ENCODE measurements around the gene POLN. TPM values are rescaled to one million over a fixed set of nuclear protein-coding genes. Genes with fewer than 3 reads are reported as not detected.

POLN gene
- total RNA-seq, 4 donors from 2014 or later, result 0.91 to 8.0 (median 1.2) TPM

DNA sequence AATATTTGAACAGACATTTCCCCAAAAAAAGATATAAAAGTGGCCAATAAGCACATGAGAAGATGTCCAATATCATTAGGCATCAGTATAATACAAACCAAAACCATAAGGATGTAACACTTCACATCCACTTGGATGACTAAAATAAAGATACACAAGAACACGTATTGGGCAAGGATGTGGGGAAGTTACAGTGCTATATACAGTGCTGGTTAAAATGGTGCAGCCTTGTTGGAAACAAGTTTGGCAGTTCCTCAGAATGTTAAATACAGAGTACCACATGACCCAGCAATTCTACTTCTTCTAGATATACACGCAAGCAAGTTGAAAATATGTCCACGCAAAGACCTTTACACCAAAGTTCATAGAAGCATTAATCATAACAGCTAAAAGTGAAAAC, 58.9 kb downstream of the POLN start:
- Histone ChIP-seq H3K27me3 (no peaks in the 10 kb centered on the region), H3K9me3 (no peaks in the 10 kb centered on the region), H3K36me3 (no peaks in the 10 kb centered on the region), H3K4me1 (no peaks in the 10 kb centered on the region), H3K27ac (no peak overlapping the region), H3K4me3 (no peak overlapping the region)
- WGBS, result 93% methylated on average over 3 of the region's 3 CpGs
- TF ChIP-seq EP300 (IDR thresholded peaks at IDR 0.05) (no peak), CTCF (IDR thresholded peaks at IDR 0.05) (no peak), POLR2AphosphoS5 (IDR thresholded peaks at IDR 0.05) (no peak), POLR2A (IDR thresholded peaks at IDR 0.05) (no peak)
- no peak for DNase-seq (ENCODE audit: low spot score in 2 of 2)

DNA sequence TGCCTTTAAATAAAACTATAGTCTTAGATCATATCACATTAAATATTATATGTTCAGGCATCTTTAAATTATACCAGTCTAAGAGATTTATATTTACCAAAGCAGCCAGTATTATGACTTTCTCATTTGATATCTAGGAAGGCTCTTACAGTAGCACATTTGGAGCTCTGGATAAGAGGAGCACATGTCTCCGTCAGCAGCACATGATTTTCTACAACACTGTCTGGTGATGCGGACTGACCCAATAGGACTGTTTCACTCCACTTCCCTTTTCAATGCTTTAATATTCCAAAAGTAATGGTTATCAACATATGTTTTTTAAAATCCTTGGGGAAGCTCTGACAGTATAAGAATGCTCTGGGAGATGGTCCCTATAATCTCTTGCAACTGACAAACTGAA, 61.5 kb downstream of the POLN start:
- DNase-seq (ENCODE audit: low spot score in 2 of 2), result no peak
- H3K9me3 ChIP-seq, result no peaks in the 10 kb centered on the region
- WGBS, result 92% methylated on average over 2 of the region's 2 CpGs
- no peak overlapping the region for H3K27ac ChIP-seq
- no peaks in the 10 kb centered on the region for H3K27me3 ChIP-seq
- no peaks in the 10 kb centered on the region for H3K4me1 ChIP-seq
- no peak overlapping the region for H3K4me3 ChIP-seq
- no peak for TF ChIP-seq POLR2A (IDR thresholded peaks at IDR 0.05)
- H3K36me3 ChIP-seq, result no peaks in the 10 kb centered on the region

DNA sequence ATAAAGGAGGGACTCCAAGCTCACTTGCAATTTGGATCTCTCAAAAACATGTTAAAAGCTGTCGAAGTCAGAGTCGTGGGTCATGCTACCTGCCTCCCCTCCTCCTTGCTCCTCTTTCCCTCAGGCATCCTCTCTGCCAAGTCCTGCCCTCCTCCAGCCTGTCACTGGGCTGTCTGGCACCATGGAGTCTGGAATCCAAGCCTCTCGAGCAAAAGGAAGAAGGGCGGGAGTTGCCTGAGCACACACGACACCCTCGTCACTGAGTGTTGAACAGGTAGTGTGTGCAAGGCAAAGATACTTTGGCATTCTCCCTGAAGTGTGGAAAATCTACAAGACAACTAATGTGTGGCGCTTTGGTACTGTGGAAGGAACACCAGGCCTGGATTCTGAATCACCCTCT, 62.2 kb downstream of the POLN start:
- Histone ChIP-seq H3K4me1 (no peaks in the 10 kb centered on the region), H3K27ac (no peak overlapping the region), H3K9me3 (no peaks in the 10 kb centered on the region), H3K4me3 (no peak overlapping the region), H3K27me3 (no peaks in the 10 kb centered on the region), H3K36me3 (no peaks in the 10 kb centered on the region)
- 76% methylated on average over 7 of the region's 7 CpGs for WGBS
- TF ChIP-seq CTCF (IDR thresholded peaks at IDR 0.05) (no peak), POLR2A (IDR thresholded peaks at IDR 0.05) (no peak), EP300 (IDR thresholded peaks at IDR 0.05) (no peak), POLR2AphosphoS5 (IDR thresholded peaks at IDR 0.05) (no peak)
- DNase-seq (ENCODE audit: low spot score in 2 of 2), result no peak

GRCh38 chr4:2178986-2179385, 62.9 kb downstream of the POLN start:
- WGBS, result 80% methylated on average over 1 of the region's 1 CpG
- no peak overlapping the region for H3K4me3 ChIP-seq
- H3K27ac ChIP-seq, result no peak overlapping the region
- DNase-seq (ENCODE audit: low spot score in 2 of 2), result no peak
- no peaks in the 10 kb centered on the region for H3K4me1 ChIP-seq
- H3K9me3 ChIP-seq, result no peaks in the 10 kb centered on the region
- TF ChIP-seq EP300 (IDR thresholded peaks at IDR 0.05) (no peak), POLR2A (IDR thresholded peaks at IDR 0.05) (no peak), POLR2AphosphoS5 (IDR thresholded peaks at IDR 0.05) (no peak), CTCF (IDR thresholded peaks at IDR 0.05) (no peak)
- H3K36me3 ChIP-seq, result no peaks in the 10 kb centered on the region
- H3K27me3 ChIP-seq, result no peaks in the 10 kb centered on the region

GRCh38 chr4:2177443-2178093, 64.4 kb downstream of the POLN start:
- H3K4me1 ChIP-seq, result no peaks in the 10 kb centered on the region
- H3K27me3 ChIP-seq, result no peaks in the 10 kb centered on the region
- H3K27ac ChIP-seq, result no peak overlapping the region
- no peak for DNase-seq (ENCODE audit: low spot score in 2 of 2)
- 80% methylated on average over 4 of the region's 4 CpGs for WGBS
- TF ChIP-seq EP300 (IDR thresholded peaks at IDR 0.05) (no peak), POLR2A (IDR thresholded peaks at IDR 0.05) (no peak)
- no peaks in the 10 kb centered on the region for H3K36me3 ChIP-seq
- H3K4me3 ChIP-seq, result no peak overlapping the region
- no peaks in the 10 kb centered on the region for H3K9me3 ChIP-seq

DNA sequence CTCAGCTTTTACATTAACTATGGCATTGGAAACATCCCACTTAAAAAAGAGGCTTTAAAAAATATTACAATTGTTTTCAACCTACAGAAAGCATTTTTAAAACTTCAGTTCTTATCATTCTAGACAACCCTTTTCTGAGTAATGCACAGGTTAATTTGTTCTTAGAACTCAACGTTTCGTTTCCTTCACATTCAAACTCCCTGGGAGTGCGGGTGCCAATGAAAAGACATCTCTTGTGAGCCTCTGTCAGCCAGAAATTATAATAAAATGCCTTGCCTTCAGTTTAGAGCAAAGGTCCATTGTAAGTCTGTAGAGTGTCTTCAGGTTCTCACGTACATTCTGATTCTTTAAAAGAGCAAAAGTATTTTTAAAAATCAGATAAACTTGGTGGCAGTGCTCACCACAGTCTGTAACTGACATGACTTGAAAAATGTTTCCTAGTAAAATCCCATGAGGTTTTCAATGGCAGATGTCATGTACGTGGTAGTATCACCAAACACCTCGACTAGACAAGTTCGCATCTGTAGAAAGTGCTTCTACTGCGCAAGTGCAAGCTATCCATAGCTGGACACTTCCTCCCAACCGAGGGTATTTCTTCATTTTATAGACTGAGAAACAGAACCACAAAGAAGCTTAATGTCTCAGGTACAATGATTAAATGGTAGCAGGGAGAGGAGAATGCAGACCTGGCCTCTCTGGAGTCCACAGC, 65.8 kb downstream of the POLN start:
- 87% methylated on average over 9 of the region's 9 CpGs for WGBS
- Histone ChIP-seq H3K9me3 (no peaks in the 10 kb centered on the region), H3K27me3 (no peaks in the 10 kb centered on the region), H3K27ac (no peak overlapping the region), H3K4me1 (no peaks in the 10 kb centered on the region), H3K4me3 (no peak overlapping the region), H3K36me3 (no peaks in the 10 kb centered on the region)
- no peak for DNase-seq (ENCODE audit: low spot score in 2 of 2)
- TF ChIP-seq EP300 (IDR thresholded peaks at IDR 0.05) (no peak), CTCF (IDR thresholded peaks at IDR 0.05) (no peak), POLR2AphosphoS5 (IDR thresholded peaks at IDR 0.05) (no peak)
